NCI-H2107 treated with DMSO at 0.1 percent for 48 hours (cell line): ENCODE measurements around the gene GPATCH4.
"Not testable (repeated sequence)": the region's sequence is repeated elsewhere in the genome, so short reads cannot be mapped to it uniquely, and the experiment has no call there.

Source experiments
- DNase-seq: peaks from one replicate; lab custom pipeline; 2025; ENCODE audit not compliant: unreplicated experiment; lab: John Stamatoyannopoulos, UW

The GPATCH4 gene

DNA sequence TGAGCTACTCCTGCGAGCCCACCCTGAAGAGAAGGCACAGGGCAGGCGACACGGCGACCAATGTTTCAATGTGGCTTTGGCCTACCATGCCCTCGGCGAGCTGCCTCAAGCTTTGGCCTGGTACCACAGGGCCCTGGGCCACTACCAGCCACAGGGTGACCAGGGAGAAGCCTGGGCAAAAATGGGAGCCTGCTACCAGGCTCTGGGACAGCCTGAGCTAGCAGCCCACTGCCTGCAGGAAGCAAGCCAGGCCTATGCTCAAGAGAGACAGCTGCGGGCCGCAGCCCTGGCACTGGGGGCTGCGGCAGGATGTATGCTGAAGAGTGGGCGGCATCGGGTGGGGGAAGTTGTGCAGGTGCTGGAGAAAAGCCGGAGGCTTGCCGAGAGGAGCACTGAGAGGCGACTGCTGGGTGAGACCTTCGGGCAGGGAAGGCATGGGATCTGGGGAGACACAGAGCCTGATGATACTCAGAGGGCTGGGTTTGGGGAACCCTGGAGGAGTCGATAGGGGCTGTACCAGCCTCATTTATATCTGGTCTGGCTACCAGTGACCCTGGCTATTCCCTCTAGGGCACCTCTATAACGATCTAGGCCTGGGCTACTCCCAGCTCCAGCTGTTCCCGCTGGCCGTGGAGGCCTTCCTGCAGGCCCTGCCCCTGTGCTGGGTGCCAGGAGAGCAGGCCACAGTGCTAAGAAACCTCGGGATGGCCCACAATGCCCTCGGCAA lies 19.5 kb downstream of the GPATCH4 start:
- no peak for DNase-seq

DNA sequence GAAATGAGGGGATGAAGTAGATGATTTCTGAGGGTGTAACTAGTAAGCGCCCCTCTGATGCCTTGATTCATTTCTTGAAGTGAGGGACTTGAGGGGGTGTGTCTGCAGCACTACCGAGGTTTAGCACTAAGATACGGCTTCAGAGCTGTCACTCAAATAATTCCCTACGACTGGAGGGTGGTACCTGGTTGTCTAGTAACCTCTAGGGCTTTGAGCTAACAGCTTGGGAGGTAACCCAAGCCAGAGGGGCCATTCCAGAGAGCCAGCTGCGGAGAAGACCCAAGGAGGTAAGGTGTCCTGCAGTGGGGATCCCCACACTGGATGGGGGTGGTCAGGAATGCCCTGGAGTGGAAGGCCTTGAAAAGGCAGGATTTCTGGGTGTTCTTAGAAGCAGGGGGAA lies 21.8 kb downstream of the GPATCH4 start, which contains the start of gene TTC24:
TTC24 (plus strand) TSS at position 252 of the 400 bp plus-strand sequence. CDS start 1,642 bp downstream, outside the sequence.
- no peak for DNase-seq

DNA sequence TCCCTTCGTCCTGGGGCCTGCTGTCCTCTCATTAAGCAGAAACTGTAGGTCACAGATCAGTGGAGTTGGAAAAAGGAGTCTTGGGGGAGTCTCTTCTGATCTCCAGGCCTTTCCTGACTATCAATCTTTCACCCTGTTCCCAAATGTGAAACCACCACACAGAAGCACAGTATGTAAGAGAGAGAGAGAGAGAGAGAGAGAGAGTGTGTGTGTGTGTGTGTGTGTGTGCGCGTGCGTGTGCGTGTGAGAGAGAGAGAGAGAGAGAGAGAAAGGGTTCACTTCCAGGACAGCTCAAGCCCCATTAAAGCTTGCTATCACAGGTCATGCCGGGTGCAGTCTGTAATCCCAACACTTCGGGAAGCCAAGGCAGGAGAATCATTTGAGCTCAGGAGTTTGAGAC lies 23.2 kb downstream of the GPATCH4 start:
- no peak for DNase-seq

DNA sequence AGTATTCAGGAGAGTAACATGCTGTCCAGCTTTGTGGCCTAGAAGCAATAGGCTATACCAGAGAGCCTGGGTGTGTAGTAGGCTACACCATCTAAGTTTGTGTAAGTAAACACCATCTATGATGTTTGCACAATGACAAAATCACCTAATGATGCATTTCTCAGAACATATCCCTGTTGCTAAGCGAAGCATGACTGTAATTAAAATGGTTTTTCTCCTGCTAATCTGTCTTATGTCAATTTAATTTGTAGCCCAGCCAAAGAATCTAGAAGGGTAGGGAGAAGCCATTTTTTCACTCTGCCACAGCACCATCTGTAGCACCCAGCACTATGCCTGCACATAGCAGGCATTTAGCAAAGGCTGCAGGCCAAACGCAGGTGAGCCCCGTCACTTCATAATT lies 23.7 kb downstream of the GPATCH4 start:
- no peak for DNase-seq

DNA sequence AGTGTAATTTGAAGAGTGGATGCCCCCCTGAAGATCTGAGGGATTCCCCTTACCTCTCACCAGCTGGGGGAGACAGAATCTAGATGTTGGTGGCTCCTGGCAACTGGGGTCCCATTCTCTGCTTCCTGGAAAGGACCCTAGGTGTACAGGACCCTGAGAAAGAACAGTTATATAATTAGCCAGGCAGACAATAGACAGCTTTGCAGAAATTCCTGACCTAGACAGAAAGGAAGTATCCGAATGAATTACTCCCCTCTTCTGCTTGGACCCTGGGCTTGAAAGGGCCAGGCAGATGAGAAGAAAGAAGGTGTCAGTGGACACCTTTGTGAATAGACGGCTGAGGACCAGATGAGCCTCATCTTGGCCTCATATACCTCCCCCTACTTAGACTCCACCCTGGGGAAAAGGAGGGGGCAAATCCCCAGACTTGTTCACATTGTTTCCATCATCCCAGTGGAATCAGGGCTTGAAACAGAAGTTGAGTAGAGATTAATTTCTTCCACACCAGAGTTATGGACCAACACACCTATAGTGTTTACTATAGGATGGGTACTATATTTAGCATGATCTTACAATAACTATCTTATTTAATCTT lies 27.1 kb downstream of the GPATCH4 start:
- no peak for DNase-seq

DNA sequence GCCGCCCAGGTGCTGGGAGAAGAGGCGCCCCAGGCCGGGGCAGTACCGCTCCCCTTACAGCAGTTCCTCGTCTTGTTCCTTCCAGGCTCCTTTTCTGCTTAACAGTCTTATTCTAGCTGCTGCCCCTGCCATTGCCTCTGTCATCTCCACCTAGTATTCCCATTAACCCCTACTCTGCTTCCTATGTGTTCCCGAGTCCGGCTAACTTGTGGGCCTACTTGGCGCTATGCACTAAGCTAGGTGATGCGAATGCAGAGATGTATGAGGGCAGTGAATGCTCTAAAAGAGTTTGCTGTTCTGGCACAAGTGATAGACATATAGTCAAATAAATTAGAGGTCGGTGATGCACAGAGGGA lies 28.6 kb downstream of the GPATCH4 start:
- no peak for DNase-seq

DNA sequence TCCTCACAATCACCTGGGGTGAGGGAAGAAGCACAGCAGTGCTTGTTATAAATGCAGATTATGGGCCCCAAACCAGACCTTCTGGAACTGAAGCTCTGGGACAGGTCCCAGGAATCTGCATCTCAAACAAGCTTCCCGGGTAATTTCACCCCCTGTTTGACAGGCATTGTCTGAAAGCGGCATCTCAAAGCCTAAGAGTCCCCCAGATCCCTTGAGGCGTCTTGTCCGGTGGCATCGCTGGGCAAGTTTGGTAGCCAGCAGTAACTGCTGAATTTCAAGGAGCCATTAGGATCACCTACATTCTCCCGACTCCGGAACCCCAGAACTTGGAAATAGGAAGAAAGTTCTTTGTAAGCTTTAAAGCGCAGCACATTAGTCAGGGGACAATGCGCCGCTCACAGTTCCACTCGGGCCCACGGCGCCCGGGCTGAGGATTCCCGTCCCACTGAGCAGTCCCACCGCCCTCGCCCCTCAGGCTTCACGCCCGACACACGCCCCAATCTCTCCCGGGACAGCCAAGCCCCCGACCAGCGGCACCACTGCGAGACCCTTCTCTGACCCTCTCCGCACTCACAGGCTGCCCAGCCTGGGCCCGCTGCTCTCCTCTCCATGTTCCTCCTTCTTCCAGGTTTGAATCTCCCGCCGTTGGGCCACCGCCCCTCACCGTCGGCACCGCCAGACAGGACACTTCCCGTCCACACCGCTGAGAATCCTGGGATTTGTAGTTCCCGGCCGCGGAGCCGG lies 29.2 kb downstream of the GPATCH4 start, which contains the start of gene IQGAP3:
IQGAP3 (minus strand) TSS at position 647 of the 744 bp plus-strand sequence; CDS start at position 611, 36 bp downstream.
- DNase-seq = peak; percentile 82

DNA sequence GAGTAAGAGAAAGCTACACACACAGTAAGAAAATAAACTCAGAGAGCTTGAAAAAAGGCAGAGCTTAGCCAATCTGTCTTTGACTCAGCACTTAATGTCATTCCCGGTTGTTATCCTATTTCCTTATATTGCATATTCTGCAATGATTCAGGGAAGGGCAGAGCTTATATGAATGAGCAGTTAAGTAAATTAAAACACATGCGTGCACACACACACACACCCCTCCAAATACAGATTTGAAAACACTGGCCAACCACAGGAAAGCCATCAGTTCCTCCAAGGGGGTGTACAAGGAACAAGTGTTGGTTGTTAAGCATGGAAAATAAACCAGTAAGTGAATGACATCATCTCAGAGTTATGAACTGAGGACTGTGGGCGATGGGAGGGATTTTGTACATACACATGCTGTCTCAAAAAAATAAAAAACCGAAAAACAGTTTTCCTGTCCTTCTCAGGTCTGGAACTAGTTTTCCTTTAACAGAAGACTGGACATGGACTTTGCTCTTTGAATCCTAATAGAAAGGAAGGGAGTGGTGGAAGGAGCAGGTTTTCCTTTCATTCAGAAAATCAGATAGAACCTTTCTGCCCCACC lies 29.9 kb downstream of the GPATCH4 start:
- DNase-seq = no peak

DNA sequence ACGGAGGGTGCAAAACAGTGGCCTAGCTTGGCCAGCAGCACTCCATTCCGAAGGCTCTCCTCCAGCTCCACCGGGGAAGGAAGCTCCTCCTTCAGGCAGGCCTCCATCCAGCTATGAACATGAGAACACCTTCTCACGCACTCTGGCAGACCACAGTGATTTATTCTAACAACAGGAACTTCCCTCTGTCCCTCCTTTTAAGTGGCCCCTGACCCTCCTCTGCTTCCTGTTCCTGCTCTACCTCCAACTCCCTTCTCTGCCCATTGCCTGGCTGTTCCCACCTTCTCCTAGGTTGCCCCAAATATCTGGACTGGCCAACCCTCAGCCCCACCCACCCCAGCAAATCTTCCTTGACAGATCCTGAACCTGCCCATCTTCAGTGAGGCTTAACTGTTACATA lies 34.8 kb downstream of the GPATCH4 start:
- no peak for DNase-seq

DNA sequence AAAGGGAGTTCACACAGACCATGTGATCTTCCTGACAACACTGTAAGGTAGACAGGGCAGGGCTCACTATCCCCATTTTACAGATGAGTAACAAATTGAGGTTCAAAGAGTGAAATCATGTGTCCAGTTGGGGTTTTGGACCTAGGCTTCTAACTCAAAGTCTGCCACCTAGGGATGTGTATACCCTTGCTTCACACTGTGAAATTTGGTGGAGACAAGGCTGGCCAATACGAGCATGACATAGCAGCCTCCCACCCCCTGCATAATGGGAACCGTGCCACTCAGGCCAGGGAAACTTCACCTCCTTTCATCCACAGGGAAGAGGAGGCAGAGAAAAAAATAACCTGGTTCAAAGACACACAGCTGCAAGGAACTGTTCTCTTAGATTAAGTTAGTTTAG lies 35.8 kb downstream of the GPATCH4 start:
- no peak for DNase-seq

DNA sequence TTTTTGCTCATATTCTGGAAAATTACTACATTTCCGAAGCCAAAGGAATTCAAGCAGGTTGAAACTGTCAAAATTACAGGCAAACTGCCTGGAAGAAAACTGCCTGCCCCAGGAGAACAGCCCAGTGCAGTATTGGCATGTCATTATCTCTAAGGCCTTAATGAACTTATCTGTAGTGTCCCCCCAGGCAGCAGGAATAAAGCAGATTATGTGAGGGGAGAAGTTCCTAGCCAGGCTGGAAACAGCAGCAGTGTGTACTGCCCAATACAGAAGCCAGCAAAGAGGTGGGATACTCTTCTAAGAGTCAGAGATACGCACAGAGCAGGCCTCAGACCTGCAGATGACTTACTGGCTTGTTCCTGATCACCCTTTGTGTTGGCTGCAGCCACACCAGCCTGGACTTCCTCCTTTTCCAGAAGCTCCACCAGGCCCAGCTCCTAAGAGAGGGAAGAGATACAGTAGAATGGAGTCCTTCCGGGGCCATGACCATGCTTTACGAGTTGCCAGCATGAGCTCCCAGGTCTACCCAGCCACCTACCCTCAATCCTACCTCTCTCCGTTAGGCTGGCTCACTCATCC lies 40.6 kb downstream of the GPATCH4 start:
- no peak for DNase-seq

DNA sequence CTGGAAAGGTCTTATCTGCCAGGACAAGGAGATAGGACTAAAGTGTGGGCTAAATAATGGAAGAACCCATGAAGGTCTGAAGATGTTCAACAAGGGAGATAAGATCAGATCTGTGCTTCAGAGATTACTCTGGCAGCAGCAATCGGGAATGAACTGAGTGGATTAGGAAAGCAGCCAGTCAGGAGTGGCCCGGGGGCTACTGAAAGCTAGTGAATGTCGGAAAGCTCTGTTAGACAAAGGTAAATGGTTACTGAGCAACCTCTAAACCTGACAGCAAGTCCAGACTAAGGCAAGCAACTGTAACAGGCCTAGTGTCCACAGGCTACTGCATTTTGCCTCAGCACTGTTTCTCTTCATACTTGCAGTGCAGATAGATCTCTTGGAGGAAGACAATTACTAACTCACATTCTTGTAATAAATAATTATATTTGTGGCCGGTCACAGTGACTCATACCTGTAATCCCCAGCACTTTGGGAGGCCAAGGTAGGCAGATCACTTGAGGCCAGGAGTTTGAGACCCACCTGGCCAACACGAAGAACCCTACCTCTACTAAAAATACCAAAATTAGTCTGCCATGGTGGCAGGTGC lies 41.4 kb downstream of the GPATCH4 start:
- DNase-seq = no peak

DNA sequence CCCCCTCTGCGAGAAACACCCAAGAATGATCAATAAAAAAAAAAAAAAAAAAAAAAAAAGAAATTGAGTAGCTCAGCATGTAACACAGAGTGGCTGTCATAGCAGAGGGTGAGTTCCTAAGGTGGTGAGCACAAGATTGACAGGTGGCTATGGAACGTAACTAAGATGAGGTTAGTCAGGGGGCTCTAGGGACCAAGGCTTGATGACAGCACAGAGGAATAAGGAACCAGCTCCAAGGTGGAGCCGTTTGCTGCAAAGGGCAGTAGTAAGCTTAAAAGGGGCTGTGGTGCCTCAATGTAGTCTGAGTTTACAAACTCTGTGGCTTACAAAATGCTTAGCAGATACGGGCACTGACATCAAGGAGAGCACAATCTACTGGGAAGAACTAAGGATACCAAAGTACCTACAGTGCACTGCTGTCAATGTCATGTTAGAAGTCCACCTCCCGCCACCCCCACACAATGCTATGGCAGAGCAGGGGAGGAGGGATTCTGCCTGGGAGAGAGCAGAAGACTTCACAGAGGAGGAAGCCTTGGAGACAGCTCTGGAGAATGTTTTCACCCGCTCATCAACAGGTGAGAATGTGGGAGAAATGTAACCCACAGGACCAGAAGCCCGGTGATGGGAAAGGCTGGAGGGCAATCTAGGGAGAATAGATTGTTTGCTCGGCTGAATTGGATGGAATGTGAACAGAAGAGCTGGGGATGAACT lies 42.0 kb downstream of the GPATCH4 start:
- DNase-seq = no peak

DNA sequence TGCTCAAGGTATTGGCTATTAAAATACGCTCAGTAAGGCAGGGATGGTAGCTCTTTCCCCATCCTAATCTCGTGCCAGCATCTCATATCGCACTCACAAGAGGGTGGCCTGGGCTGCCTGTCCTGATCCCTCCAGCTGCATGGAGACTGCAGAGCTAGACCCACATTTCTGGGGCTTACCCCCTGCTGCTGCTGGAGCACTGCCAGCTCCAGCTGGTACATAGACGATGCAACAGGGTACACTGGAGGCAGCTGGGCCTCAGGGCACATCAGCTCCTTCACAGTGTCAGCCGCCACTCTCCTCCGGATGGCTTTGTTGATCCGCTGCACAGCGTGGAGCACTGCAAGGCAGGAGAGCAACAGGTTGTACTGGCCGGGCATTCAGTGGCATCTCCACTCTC lies 44.9 kb downstream of the GPATCH4 start:
- DNase-seq = no peak

DNA sequence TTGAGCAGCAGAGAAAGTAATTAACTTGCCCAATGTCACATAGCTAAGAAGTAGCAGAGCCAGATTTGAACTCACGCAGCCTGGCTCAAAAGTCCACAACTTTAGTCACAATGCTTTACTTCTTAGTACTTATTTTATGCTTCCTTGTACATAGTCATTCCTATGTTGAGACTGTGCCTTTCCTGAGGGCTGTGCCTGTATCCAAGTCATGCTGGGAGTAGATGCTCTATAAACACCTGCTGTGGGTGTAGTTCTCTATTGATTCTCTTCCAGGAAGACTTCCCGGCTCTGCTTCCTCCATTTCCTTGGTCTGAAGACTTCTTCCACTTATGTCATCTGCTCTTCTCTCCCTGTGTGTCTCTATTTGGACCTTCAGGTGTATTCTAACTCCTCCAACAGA lies 45.6 kb downstream of the GPATCH4 start:
- no peak for DNase-seq

DNA sequence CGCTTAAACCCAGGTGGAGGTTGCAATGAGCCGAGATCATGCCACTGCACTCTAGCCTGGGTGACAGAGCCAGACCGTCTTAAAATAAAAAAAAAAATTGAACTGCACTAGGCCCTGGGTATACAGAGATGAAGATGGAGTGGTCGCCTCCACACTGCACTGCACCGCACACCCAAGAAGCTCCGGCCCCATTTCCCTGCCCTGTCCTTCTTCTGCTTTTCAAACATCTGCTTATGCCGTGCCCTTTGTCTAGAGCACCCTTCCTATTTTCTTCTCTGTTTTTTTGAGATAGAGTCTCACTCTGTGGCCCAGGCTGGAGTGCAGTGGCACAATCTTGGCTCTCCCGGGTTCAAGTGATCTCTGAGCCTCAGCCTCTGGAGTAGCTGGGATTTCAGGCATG lies 46.3 kb downstream of the GPATCH4 start:
- no peak for DNase-seq

DNA sequence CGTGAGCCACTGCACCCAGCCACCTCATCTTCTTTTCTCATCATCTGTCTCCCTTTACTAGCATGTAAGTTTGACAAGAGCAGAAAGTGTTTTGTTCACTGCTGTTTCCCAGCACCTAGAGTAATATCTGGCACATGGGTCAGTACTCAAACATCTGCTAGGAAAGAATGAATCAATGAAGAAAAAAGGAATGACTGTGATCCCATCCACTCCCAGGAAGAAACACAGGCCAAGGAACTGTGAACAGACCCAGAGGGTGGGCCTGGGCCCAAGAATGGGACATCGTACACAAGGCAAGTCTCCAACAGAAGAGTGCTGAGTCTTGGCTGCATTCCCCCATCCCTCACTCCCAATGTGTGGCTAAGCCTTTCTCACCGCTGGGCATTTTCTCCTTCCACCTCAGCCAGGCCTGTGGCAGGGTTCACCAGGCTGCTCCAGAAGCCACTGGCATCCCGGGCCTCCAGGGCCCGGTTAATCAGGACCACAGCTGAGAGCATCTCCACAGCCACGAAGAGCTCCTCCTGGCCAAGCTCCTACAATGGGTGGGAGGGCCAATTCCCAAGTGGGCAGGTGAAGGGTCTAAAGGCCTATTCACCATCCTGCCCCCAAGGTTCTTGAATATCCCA lies 47.3 kb downstream of the GPATCH4 start:
- DNase-seq = no peak

DNA sequence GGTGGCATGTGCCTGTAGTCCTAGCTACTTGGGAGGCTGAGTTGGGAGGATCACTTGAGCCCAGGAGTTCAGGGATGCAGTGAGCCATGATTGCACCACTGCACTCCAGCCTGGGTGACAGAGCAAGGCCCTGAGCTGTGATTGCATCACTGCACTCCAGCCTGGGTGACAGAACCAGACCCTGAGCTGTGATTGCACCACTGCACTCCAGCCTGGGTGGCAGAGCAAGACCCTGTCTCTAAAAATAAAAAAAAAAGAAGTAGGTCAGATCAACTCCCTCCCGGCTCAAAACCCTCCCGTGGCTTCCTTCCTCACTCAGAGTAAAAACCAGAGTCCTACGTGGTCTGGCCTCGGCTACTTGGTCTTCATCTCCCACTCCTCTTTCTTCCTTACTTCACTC lies 48.3 kb downstream of the GPATCH4 start:
- DNase-seq = not testable (repeated sequence)

DNA sequence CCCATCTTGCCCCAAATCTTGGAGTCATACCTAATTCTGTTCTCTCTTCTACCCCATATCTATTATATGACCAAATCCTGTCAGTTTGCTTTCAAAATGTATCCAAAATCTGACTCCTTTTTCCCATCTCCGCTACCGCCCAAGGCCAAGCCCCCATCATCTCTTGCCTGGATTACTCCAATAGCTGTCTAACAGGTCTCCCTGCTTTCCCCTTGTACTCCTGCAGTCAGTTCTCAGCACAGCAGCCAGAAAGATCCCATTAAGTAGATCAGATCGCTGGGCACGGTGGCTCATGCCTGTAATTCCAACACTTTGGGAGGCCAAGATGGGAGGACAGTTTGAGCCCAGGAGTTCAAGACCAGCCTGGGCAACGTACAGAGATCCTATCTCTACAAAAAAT lies 48.8 kb downstream of the GPATCH4 start:
- DNase-seq = no peak

DNA sequence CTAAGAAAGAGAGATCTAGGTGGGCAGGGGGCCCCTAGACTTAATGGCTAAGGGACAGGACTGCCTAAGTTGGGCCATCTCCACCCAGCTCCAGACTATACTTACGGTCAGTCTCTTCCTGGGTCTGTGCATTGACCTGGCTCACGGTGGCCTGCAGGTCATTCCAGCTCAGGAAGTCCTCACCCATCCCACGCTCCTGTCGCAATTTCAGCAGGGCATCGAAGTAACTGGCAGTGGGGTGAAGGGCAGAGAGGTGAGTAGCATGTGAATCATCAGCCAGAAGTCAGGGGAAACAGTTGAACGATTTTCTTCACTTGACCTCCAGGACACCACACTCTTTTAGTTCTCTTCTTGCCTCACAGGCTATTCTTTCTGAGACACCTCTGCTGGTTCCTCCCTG lies 49.4 kb downstream of the GPATCH4 start:
- no peak for DNase-seq
